ENCODE data around the gene KRT86.

DNA sequence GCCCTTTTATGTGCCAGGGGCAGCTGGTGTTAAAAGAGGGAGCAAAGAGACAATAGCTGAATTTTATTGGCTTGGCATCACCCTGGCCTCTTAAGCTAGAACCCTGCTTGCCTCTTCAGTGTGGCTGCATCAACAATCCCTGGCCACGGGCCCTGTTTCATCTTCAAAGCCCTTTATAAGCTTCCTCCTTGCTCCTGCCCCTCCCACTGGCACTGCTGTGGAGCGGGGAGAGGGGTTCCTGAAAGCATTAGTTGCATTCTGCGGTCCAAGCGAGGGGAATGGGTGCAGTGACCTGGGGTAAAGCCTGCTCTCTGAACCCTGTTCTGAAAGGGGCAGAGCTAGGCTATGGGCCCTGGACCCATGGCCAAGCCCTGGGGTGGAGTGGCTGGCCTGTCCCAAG lies 47.0 kb downstream of the KRT86 start:
- no peak for TF ChIP-seq POLR2AphosphoS5 (IDR thresholded peaks at IDR 0.05)
- TF ChIP-seq POLR2A (IDR thresholded peaks at IDR 0.05), result no peak
- TF ChIP-seq, protein P1, sequence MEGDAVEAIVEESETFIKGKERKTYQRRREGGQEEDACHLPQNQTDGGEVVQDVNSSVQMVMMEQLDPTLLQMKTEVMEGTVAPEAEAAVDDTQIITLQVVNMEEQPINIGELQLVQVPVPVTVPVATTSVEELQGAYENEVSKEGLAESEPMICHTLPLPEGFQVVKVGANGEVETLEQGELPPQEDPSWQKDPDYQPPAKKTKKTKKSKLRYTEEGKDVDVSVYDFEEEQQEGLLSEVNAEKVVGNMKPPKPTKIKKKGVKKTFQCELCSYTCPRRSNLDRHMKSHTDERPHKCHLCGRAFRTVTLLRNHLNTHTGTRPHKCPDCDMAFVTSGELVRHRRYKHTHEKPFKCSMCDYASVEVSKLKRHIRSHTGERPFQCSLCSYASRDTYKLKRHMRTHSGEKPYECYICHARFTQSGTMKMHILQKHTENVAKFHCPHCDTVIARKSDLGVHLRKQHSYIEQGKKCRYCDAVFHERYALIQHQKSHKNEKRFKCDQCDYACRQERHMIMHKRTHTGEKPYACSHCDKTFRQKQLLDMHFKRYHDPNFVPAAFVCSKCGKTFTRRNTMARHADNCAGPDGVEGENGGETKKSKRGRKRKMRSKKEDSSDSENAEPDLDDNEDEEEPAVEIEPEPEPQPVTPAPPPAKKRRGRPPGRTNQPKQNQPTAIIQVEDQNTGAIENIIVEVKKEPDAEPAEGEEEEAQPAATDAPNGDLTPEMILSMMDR (IDR thresholded peaks at IDR 0.05), result no peak
